Liver (tissue), 9 donors: ENCODE data around the gene INPP5J. TPM values are rescaled to one million over a fixed set of nuclear protein-coding genes. Genes with fewer than 3 reads are reported as not detected.

Experiments used
- DNase-seq: peaks from one replicate; pipeline ENCODE4 v3.0.0-alpha.2; 2017; ENCODE audit warnings: low spot score
- H3K27ac ChIP-seq, 2 donors: one replicate each; pipeline ENCODE4 v1.7.0; 2013; ENCODE audit warnings: inconsistent platforms in 2 of 2, low read length in 2 of 2, control low read depth in 1 of 2, low read depth in 1 of 2, mild to moderate bottlenecking in 1 of 2
- H3K27me3 ChIP-seq, 4 donors: one replicate each; pipeline versions ENCODE4 v1.6.1 to v1.7.0; 2013; ENCODE audit warnings: low read length in 3 of 4, inconsistent platforms in 1 of 4, mild to moderate bottlenecking in 1 of 4, moderate library complexity in 1 of 4; ENCODE audit not compliant: control insufficient read depth in 4 of 4, insufficient read depth in 4 of 4
- H3K36me3 ChIP-seq, 4 donors: one replicate each; pipeline versions ENCODE4 v1.6.1 to v1.7.0; 2013; ENCODE audit warnings: low read length in 3 of 4, mild to moderate bottlenecking in 3 of 4, low read depth in 1 of 4, moderate library complexity in 1 of 4; ENCODE audit not compliant: control insufficient read depth in 4 of 4, insufficient read depth in 3 of 4
- H3K4me1 ChIP-seq, 4 donors: one replicate each; pipeline versions ENCODE4 v1.6.1 to v1.7.0; 2013; ENCODE audit warnings: low read length in 3 of 4, mild to moderate bottlenecking in 3 of 4, moderate library complexity in 1 of 4; ENCODE audit not compliant: control insufficient read depth in 4 of 4, insufficient read depth in 4 of 4
- H3K4me3 ChIP-seq, 3 donors: one replicate each; pipeline versions ENCODE4 v1.6.1 to v1.7.0; 2013; ENCODE audit warnings: low read length in 3 of 3, control low read depth in 1 of 3, low read depth in 1 of 3, mild to moderate bottlenecking in 1 of 3
- H3K9ac ChIP-seq, 2 donors: one replicate each; pipeline ENCODE4 v1.7.0; 2013; ENCODE audit warnings: low read length in 2 of 2, mild to moderate bottlenecking in 2 of 2, moderate library complexity in 2 of 2, control low read depth in 1 of 2, low read depth in 1 of 2
- H3K9me3 ChIP-seq, 4 donors: one replicate each; pipeline versions ENCODE4 v1.6.1 to v1.7.0; 2013; ENCODE audit warnings: low read length in 3 of 4; ENCODE audit not compliant: control insufficient read depth in 4 of 4
- EGR1 ChIP-seq, 2 donors: IDR thresholded peaks; 2 replicates each; pipeline ENCODE4 v1.6.1; 2016 to 2018; ENCODE audit warnings: antibody characterized with exemption in 2 of 2, low read depth in 2 of 2
- FOXA1 ChIP-seq: IDR thresholded peaks from 2 replicates; pipeline ENCODE4 v1.6.1; 2016; ENCODE audit warnings: antibody characterized with exemption
- FOXA2 ChIP-seq: IDR thresholded peaks from 2 replicates; pipeline ENCODE4 v1.6.1; 2016; ENCODE audit warnings: antibody characterized with exemption
- GABPA ChIP-seq, 2 donors: IDR thresholded peaks in 1 of 2; conservative IDR thresholded peaks in 1 of 2; 2 replicates each; pipeline ENCODE4 v1.6.1; 2016; ENCODE audit warnings: antibody characterized with exemption in 2 of 2, mild to moderate bottlenecking in 1 of 2, moderate library complexity in 1 of 2
- HNF4G ChIP-seq: IDR thresholded peaks from 2 replicates; pipeline ENCODE4 v1.6.1; 2016; ENCODE audit warnings: antibody characterized with exemption
- JUND ChIP-seq, 2 donors: IDR thresholded peaks; 2 replicates each; pipeline ENCODE4 v1.6.1; 2016; ENCODE audit warnings: antibody characterized with exemption in 2 of 2
- NR2F2 ChIP-seq: IDR thresholded peaks from 2 replicates; pipeline ENCODE4 v1.6.1; 2016; ENCODE audit warnings: antibody characterized with exemption
- RAD21 ChIP-seq, 2 donors: IDR thresholded peaks; 2 replicates each; pipeline ENCODE4 v1.6.1; 2016; ENCODE audit warnings: antibody characterized with exemption in 2 of 2, mild to moderate bottlenecking in 2 of 2
- RXRA ChIP-seq, 2 donors: IDR thresholded peaks; 2 replicates each; pipeline ENCODE4 v1.6.1; 2017 to 2018; ENCODE audit warnings: antibody characterized with exemption in 2 of 2, mild to moderate bottlenecking in 1 of 2
- SP1 ChIP-seq: IDR thresholded peaks from 2 replicates; pipeline ENCODE4 v1.6.1; 2018; ENCODE audit warnings: antibody characterized with exemption, mild to moderate bottlenecking
- TAF1 ChIP-seq: conservative IDR thresholded peaks from 2 replicates; pipeline ENCODE4 v1.6.1; 2016; ENCODE audit warnings: antibody characterized with exemption, mild to moderate bottlenecking
- YY1 ChIP-seq: IDR thresholded peaks from 2 replicates; pipeline ENCODE4 v1.6.1; 2016; ENCODE audit warnings: antibody characterized with exemption, mild to moderate bottlenecking
- WGBS: extraction: QIAGEN DNeasy Blood & Tissue Kit; methylation state at CpG from one replicate; pipeline ENCODE4 v1.1.7; 2013; 5-methylcytosine and 5-hydroxymethylcytosine counted together
- polyA plus RNA-seq, 2 donors: library from polyadenylated mRNA; stranded (reverse) in 1 of 2; unstranded in 1 of 2; fragments of 200-250 nt in 1 of 2; fragments of >200 nt in 1 of 2; fragmentation: Nextera tagmentation in 1 of 2; extraction: Ambion mirVana in 1 of 2; gene quantifications; one replicate each; pipeline versions ENCODE4 v1.2.1 to v1.2.3, GENCODE V29; 2013 to 2015
- total RNA-seq, 2 donors: library from RNA; depleted of rRNA; stranded (reverse); fragments of >200 nt; gene quantifications; one replicate each; pipeline ENCODE4 v1.2.3, GENCODE V29; 2014
- TF ChIP-seq, protein P1 (sequence below): IDR thresholded peaks from 2 replicates; pipeline ENCODE4 v1.6.1; 2016; ENCODE audit warnings: antibody characterized with exemption
- TF ChIP-seq, protein P2 (sequence below): IDR thresholded peaks from 2 replicates; pipeline ENCODE4 v1.6.1; 2016; ENCODE audit warnings: antibody characterized with exemption
- TF ChIP-seq, protein P3 (sequence below): IDR thresholded peaks from 2 replicates; pipeline ENCODE4 v1.6.1; 2016; ENCODE audit warnings: antibody characterized with exemption, mild to moderate bottlenecking
- TF ChIP-seq, protein P4 (sequence below): IDR thresholded peaks from 2 replicates; pipeline ENCODE4 v1.6.1; 2016; ENCODE audit warnings: antibody characterized with exemption
- TF ChIP-seq, protein P5 (sequence below): fragments of 150-350 bp; IDR thresholded peaks from 2 replicates; pipeline ENCODE4 v1.5.1; 2017; ENCODE audit warnings: improper control_type of control experiment, low read depth, low read length; ENCODE audit not compliant: missing input control
- donor health status: healthy.
- donor health status: healthy.
- donor health status: healthy.
- donor health status: healthy.
- donor health status: healthy.

The INPP5J gene
- total and polyA plus RNA-seq, 4 donors = 0.06 to 0.17 (median 0.11) TPM

DNA sequence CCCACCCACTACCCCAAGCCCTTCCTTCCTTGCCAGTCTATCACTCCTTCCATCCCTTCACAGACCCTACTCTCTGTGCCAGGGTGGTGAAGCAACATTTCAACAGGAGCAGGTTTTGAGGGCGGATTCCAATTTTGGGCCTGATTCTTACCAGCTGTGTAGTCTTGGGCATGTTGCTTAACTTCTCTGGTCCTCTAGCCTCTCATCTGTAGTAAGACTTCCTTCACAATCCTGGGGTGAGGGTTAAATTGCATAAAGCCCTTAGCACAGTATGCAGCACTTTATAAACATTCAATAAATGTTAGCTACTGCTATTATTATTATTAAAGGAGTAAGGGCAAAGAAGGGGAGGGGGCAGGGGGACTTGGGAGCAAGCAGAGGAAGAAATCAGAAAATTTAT lies 32.2 kb downstream of the INPP5J start (continued):
- no peak for TF ChIP-seq SP1
- TF ChIP-seq, protein P1, sequence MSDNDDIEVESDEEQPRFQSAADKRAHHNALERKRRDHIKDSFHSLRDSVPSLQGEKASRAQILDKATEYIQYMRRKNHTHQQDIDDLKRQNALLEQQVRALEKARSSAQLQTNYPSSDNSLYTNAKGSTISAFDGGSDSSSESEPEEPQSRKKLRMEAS = no peak
- no peak for TF ChIP-seq GABPA (IDR thresholded peaks at IDR 0.05 in 1 of 2, conservative IDR thresholded peaks at IDR 0.05 in 1 of 2)
- no peak for TF ChIP-seq NR2F2
- TF ChIP-seq FOXA1 = no peak
- TF ChIP-seq YY1 = no peak
- TF ChIP-seq JUND (IDR thresholded peaks at IDR 0.05) = no peak
- TF ChIP-seq, protein P2, sequence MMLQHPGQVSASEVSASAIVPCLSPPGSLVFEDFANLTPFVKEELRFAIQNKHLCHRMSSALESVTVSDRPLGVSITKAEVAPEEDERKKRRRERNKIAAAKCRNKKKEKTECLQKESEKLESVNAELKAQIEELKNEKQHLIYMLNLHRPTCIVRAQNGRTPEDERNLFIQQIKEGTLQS = no peak

DNA sequence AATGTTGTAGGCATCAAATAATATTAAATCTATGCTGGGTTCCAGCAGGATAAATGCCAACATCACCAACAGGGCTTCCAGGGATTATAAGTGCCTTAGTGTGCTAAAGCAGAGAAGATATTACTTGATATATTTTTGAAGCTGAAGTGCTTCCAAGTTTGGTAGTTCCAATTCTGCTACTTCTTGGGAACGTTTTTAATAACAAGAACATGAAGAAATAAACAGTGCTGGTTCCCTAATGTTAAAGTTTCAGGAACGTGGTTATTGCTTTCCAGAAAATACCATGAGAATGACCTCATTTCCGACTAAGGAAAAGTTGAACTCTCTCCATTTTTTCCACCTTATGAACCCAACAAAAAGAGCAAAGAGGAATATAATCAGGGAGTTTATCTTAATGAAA lies 32.7 kb downstream of the INPP5J start:
- H3K4me3 ChIP-seq = no peak overlapping the region
- no peaks in the 10 kb centered on the region for H3K27me3 ChIP-seq
- WGBS = 45% methylated on average over 3 of the region's 3 CpGs
- no peak for DNase-seq
- no peak for TF ChIP-seq FOXA2
- no peak for TF ChIP-seq GABPA (IDR thresholded peaks at IDR 0.05 in 1 of 2, conservative IDR thresholded peaks at IDR 0.05 in 1 of 2)
- TF ChIP-seq RXRA (IDR thresholded peaks at IDR 0.05) = peak in 1 of 2 donors; percentile 7
- no peak for TF ChIP-seq RAD21 (IDR thresholded peaks at IDR 0.05)
- no peak for TF ChIP-seq YY1
- TF ChIP-seq JUND (IDR thresholded peaks at IDR 0.05) = peak in 1 of 2 donors; percentile 11
- TF ChIP-seq NR2F2 = peak; percentile 65
- TF ChIP-seq, protein P3, sequence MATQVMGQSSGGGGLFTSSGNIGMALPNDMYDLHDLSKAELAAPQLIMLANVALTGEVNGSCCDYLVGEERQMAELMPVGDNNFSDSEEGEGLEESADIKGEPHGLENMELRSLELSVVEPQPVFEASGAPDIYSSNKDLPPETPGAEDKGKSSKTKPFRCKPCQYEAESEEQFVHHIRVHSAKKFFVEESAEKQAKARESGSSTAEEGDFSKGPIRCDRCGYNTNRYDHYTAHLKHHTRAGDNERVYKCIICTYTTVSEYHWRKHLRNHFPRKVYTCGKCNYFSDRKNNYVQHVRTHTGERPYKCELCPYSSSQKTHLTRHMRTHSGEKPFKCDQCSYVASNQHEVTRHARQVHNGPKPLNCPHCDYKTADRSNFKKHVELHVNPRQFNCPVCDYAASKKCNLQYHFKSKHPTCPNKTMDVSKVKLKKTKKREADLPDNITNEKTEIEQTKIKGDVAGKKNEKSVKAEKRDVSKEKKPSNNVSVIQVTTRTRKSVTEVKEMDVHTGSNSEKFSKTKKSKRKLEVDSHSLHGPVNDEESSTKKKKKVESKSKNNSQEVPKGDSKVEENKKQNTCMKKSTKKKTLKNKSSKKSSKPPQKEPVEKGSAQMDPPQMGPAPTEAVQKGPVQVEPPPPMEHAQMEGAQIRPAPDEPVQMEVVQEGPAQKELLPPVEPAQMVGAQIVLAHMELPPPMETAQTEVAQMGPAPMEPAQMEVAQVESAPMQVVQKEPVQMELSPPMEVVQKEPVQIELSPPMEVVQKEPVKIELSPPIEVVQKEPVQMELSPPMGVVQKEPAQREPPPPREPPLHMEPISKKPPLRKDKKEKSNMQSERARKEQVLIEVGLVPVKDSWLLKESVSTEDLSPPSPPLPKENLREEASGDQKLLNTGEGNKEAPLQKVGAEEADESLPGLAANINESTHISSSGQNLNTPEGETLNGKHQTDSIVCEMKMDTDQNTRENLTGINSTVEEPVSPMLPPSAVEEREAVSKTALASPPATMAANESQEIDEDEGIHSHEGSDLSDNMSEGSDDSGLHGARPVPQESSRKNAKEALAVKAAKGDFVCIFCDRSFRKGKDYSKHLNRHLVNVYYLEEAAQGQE = no peak
- H3K9ac ChIP-seq = no peak overlapping the region
- no peaks in the 10 kb centered on the region for H3K4me1 ChIP-seq
- no peaks in the 10 kb centered on the region for H3K36me3 ChIP-seq
- no peak overlapping the region for H3K27ac ChIP-seq
- H3K9me3 ChIP-seq = no peaks in the 10 kb centered on the region

DNA sequence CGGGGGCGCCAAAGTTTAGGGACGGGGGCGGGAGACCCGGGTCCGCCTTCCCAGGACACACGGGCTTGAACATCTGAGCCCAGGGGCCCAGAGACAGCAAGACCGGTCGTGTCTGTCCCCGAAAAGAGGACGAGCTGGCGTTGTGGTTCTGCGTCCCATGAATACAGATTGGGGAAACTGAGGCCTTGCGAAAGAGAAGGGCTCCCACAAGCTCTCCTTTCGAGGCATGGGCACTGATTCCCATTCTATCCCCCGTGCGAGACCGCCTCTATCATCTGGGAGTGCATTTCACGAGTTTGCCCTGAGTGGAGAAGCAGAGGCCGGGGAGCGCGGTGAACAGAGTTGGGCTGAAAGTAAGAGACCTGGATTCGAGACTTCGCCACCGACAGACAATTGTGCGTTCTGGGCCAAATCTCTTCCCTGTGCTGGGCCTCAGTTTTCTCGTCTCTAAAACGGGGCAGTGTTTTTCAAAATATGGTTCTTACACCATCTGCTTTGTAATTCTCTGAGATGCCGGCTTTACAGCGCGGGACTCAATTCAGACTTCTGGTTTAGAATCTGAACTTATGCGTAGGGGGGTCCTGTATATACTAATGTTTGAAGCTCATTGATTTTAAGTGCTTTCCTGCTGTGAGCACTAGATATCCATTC lies 37.7 kb downstream of the INPP5J start:
- peak overlapping the region; percentile 91 to 94 for H3K9ac ChIP-seq
- H3K27me3 ChIP-seq = no peaks in the 10 kb centered on the region
- no peaks in the 10 kb centered on the region for H3K36me3 ChIP-seq
- no peak for DNase-seq
- no peaks in the 10 kb centered on the region for H3K9me3 ChIP-seq
- TF ChIP-seq, protein P4, sequence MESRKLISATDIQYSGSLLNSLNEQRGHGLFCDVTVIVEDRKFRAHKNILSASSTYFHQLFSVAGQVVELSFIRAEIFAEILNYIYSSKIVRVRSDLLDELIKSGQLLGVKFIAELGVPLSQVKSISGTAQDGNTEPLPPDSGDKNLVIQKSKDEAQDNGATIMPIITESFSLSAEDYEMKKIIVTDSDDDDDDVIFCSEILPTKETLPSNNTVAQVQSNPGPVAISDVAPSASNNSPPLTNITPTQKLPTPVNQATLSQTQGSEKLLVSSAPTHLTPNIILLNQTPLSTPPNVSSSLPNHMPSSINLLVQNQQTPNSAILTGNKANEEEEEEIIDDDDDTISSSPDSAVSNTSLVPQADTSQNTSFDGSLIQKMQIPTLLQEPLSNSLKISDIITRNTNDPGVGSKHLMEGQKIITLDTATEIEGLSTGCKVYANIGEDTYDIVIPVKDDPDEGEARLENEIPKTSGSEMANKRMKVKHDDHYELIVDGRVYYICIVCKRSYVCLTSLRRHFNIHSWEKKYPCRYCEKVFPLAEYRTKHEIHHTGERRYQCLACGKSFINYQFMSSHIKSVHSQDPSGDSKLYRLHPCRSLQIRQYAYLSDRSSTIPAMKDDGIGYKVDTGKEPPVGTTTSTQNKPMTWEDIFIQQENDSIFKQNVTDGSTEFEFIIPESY = no peak
- no peak for TF ChIP-seq RAD21 (IDR thresholded peaks at IDR 0.05)
- TF ChIP-seq HNF4G = no peak
- TF ChIP-seq YY1 = no peak
- no peak for TF ChIP-seq TAF1
- TF ChIP-seq, protein P3 = no peak
- TF ChIP-seq SP1 = no peak
- TF ChIP-seq, protein P5, sequence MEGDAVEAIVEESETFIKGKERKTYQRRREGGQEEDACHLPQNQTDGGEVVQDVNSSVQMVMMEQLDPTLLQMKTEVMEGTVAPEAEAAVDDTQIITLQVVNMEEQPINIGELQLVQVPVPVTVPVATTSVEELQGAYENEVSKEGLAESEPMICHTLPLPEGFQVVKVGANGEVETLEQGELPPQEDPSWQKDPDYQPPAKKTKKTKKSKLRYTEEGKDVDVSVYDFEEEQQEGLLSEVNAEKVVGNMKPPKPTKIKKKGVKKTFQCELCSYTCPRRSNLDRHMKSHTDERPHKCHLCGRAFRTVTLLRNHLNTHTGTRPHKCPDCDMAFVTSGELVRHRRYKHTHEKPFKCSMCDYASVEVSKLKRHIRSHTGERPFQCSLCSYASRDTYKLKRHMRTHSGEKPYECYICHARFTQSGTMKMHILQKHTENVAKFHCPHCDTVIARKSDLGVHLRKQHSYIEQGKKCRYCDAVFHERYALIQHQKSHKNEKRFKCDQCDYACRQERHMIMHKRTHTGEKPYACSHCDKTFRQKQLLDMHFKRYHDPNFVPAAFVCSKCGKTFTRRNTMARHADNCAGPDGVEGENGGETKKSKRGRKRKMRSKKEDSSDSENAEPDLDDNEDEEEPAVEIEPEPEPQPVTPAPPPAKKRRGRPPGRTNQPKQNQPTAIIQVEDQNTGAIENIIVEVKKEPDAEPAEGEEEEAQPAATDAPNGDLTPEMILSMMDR = no peak
- no peak for TF ChIP-seq EGR1 (IDR thresholded peaks at IDR 0.05; ENCODE audit: low read depth in 2 of 2)
- no peak for TF ChIP-seq JUND (IDR thresholded peaks at IDR 0.05)
- TF ChIP-seq RXRA (IDR thresholded peaks at IDR 0.05) = no peak
- no peak for TF ChIP-seq FOXA2
- peaks cover 11 to 32% (median 21%) of the 10 kb centered on the region in 4 donors for H3K4me1 ChIP-seq
- 2% methylated on average over 32 of the region's 32 CpGs for WGBS
- peak overlapping the region; percentile 72 to 96 for H3K27ac ChIP-seq
- H3K4me3 ChIP-seq = peak overlapping the region; percentile 75 to 100 (median 80)
